Epithelial cell of proximal tubule (primary cell): ENCODE data around the gene ADARB1. TPM values are rescaled to one million over a fixed set of nuclear protein-coding genes. Genes with fewer than 3 reads are reported as not detected.
A peak's percentile ranks its signal among the peaks of the same experiment; 100 is the strongest.

Source experiments
- DNase-seq: peaks from one replicate; pipeline ENCODE4 v3.0.0-alpha.2; 2011; ENCODE audit warnings: low read depth
- H3K4me3 ChIP-seq: 2 replicates; pipeline ENCODE4 v1.5.1; 2011; ENCODE audit warnings: low read depth, mild to moderate bottlenecking, low read length
- CTCF ChIP-seq: conservative IDR thresholded peaks from 2 replicates; pipeline ENCODE4 v1.5.1; 2012; ENCODE audit warnings: low read depth, mild to moderate bottlenecking, low read length
- total RNA-seq: library from RNA; depleted of rRNA; stranded (reverse); fragments of >200 nt; gene quantifications from 2 replicates; pipeline ENCODE4 v1.2.3, GENCODE V29; 2015

ADARB1 gene
- total RNA-seq, 1 donor from 2014 or later, result 2.2 TPM

- no peak for DNase-seq
- no peak for TF ChIP-seq CTCF
- H3K4me3 ChIP-seq, result no peak overlapping the region
Measured at GRCh38 chr21:45226540-45227326, 152.4 kb downstream of the ADARB1 start.

GRCh38 chr21:45227735-45228134, 153.4 kb downstream of the ADARB1 start:
- TF ChIP-seq CTCF, result no peak
- H3K4me3 ChIP-seq, result no peak overlapping the region
- no peak for DNase-seq

GRCh38 chr21:45228171-45228641, 153.8 kb downstream of the ADARB1 start:
- no peak overlapping the region for H3K4me3 ChIP-seq
- no peak for TF ChIP-seq CTCF
- DNase-seq, result peak; percentile 70

- TF ChIP-seq CTCF, result no peak
- no peak for DNase-seq
- H3K4me3 ChIP-seq, result no peak overlapping the region
Measured at GRCh38 chr21:45228656-45229240, 154.4 kb downstream of the ADARB1 start.

- DNase-seq, result no peak
- H3K4me3 ChIP-seq, result no peak overlapping the region
- TF ChIP-seq CTCF, result no peak
Measured at GRCh38 chr21:45231705-45232104, 157.3 kb downstream of the ADARB1 start.

- H3K4me3 ChIP-seq, result no peak overlapping the region
- DNase-seq, result no peak
- TF ChIP-seq CTCF, result no peak
Measured at GRCh38 chr21:45234127-45234526, 159.7 kb downstream of the ADARB1 start.
